ENCODE measurements around the gene ZFYVE21. TPM values are rescaled to one million over a fixed set of nuclear protein-coding genes. Genes with fewer than 3 reads are reported as not detected.

Gene ZFYVE21
- total RNA-seq, 2 donors from 2014 or later: 15.3 to 16.4 TPM

DNA sequence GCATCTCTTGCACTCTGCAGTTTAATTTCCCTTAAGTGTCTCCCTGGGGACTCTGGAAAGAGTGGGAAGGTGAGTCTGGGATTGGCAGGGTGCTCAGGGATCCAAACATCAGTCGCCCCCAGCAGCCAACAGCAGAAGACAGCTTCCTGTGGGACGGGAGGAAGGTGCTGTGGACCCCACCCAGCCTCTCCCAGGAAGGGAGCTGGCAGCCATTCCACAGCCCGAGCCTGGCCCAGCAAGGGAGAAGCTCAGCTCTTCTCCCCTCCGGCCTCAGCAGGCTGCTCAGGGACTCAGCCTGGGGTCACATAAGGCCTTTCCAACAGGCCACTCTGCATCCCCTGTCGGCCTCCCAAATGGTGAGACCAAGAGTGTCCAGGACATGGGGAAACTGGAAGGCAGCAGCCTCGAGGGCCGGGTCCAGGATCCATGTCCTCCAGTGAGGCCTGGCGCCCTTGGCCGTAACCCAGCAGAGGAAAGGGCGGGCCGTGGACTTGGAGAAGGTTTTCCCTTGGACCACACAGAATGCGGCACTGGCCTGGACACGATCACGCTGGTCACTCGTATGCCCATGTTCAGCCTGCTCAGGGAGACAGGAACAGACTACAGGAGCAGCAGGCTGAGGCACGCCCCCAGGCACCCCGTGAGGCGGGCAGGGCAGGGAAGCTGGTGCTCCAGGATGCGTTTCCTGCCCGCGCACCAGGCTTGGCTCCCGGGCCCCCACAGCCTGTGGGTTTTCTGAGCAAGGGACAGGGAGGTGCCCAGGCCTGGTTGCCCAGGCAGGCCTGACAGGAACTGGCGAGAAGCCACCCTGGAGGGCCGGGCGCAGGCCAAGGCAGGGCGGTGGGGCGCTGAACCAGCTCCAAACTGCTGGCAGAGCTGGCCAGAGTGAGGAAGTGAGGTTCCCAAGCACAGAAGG lies 3.8 kb upstream of the ZFYVE21 start:
- no peak for ATAC-seq
- H3K9me3 Mint-ChIP-seq: no peaks in the 10 kb centered on the region
- peak overlapping the region in 1 of 2 donors; percentile 77 for H3K27ac Mint-ChIP-seq
- no peak for DNase-seq (ENCODE audit: low spot score in 2 of 2)
- H3K36me3 Mint-ChIP-seq: peaks cover 0 to 7% of the 10 kb centered on the region in 2 donors

DNA sequence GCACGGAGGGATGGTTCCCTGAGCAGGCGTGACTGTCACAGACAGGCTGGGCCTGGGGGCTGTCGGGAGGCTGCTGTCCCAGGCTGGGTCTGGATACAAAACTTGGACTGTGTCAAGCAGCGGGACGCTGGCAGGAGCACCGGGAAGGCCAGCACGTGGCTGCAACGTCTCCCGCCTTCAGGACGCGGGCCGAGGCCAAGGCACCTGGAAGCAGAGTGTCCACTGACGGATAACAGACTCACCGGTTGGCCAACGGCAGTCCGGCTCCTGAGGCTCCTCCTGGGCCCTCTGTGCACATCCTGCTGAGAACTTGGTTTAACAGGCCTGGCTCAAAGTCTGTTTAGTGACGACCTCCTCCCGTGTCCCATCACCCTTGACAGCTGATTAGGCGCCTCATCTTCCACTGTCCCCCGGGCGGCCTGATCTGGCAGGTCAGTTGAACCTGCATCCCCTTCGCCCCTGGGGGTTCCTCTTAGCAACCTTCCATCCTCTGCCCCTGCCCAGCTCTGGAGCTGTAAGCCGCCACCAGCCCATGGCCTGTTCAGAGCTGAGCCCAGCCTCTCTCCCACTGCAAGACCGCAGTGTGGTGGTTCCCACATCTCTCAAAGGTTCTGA lies 2.9 kb upstream of the ZFYVE21 start:
- ATAC-seq (no peak), DNase-seq (ENCODE audit: low spot score in 2 of 2) (no peak)
- Mint-ChIP-seq H3K36me3 (peaks cover 0 to 7% of the 10 kb centered on the region in 2 donors), H3K9me3 (no peaks in the 10 kb centered on the region), H3K27ac (peak overlapping the region; percentile 61 to 94)

DNA sequence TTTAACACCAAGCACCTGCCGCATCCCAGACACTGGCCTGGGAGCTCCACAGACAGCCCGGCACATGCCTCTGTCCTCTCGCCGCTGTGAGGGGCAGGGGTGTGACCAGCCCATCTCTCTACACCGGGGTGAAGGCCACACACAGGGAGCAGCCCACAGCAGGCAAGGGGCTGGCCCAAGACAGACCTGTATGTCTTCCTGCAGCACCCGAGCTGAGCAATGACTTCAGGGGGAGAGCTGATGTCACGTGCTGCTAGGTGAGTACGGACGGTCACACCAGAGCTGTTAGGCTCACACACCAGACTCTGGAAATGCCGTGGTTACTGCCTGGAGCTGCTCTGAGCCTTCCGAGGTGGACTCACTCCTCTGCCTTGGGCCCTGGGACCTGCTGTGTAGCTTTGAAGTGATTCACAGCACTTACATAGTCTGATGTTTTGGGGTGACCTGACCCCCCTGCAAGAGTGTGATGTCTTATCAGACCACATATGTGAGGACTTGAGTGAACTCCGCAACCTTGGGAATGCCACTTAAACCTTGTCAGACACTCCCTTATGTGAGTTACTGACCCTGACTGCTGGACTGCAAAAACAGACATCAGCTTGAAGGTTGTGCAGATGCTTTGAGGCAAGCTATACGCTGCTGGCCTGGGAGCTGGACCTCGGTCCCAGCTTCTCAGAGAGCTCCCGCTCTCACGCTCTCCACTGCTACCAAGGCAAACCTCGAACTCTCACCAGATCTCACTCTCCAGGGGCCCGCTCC lies 2.1 kb upstream of the ZFYVE21 start:
- peaks cover 0 to 7% of the 10 kb centered on the region in 2 donors for H3K36me3 Mint-ChIP-seq
- no peaks in the 10 kb centered on the region for H3K9me3 Mint-ChIP-seq
- H3K27ac Mint-ChIP-seq: peak overlapping the region; percentile 94 to 95
- no peak for ATAC-seq
- no peak for DNase-seq (ENCODE audit: low spot score in 2 of 2)

DNA sequence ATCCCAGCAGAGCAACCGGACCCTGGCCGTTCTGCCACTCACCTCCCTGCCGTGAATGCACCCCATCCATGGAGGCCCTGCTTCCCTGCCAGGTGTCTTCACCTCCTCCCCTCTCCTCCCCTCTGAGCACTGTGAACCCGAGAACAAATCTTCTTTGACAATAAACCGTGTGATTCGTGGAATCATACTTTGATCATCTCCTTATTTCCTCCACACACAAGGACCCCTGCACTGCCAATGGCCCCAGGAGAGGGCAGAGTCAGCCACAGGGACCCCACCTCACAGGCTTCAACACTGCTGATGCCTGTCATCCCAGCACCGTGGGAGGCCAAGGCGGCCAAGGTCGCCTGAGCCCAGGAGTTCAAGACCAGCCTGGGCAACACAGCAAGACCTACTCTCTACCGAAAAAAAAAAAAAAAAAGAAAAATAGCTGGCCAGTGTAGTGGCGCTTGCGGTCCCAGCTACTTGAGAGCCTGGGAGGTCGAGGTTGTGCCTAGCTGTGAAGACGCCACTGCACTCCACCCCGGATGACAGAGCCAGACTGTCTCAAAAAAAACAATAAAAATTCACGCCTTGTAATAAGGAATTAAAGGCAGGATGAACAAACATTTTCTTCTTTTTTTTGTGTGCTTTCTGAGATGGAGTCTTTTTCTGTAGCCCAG lies 1.4 kb upstream of the ZFYVE21 start:
- no peak for ATAC-seq
- DNase-seq (ENCODE audit: low spot score in 2 of 2): no peak
- Mint-ChIP-seq H3K9me3 (no peaks in the 10 kb centered on the region), H3K36me3 (peaks cover 0 to 7% of the 10 kb centered on the region in 2 donors), H3K27ac (peak overlapping the region; percentile 94 to 95)

DNA sequence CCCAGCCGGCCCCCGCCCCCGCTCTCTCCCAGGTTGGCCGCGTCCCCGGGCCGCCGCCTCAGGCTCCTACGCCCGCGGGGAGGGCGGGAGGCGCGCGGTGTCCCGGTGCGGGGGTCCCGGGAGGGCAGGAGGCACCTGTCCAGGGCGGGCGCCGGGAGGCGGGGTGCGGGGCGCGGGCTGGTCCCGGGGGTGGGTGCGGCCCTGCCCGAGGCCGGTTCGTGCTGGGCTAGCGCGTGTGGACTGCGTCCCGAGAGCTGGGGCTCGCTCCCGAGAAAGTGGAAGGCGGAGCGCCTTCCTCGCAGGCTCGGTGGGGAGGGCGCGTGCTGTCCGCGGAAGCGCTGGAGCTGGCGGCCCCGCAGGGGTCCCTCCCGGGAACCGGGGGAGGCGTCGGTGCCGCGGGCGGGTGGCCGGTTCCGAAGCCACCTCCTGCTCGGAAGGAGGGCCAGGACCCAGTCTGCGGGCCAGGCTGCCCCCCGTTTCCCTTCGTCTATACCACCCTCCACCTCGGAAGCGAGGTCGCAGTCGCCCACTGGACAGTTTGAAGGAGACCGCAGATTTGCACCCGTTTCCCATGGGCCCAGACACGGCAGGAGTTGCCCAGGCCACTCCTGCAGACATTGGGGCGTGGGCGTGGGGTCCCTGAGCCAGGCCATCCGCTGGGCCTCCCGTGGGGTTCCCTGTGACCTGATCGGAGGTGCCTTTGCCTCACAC lies 636 bp downstream of the ZFYVE21 start:
- Mint-ChIP-seq H3K36me3 (peaks cover 0 to 7% of the 10 kb centered on the region in 2 donors), H3K9me3 (no peaks in the 10 kb centered on the region), H3K27ac (peak overlapping the region in 1 of 2 donors; percentile 93)
- no peak for ATAC-seq
- DNase-seq (ENCODE audit: low spot score in 2 of 2): peak in 1 of 2 donors; percentile 24

DNA sequence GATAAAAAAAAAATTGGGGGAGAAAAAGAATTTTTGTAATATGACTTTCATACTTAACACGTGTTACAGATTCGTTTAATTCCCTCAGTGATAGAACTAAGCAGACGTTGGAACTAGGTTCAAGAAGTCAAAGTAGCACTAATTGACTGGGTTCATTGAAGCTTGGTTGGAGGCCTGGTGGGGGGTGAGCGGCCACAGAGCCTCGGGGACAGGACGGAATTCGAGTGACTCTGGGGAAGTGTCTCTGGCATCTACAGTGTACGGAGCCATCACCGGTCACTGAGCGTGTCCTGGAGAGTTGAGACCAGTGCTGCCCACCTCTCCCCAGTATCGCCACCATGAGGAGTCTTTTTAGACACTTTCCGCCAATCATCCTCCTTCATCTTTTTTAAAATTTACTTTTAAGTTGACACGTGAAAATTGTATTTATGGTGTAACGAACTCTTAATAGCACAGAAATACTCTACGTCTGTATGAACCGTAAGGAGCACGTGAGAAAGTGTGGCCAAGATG lies 1.3 kb downstream of the ZFYVE21 start:
- H3K9me3 Mint-ChIP-seq: no peaks in the 10 kb centered on the region
- DNase-seq (ENCODE audit: low spot score in 2 of 2) (no peak), ATAC-seq (no peak)
- no peak overlapping the region for H3K27ac Mint-ChIP-seq
- H3K36me3 Mint-ChIP-seq: peaks cover 0 to 7% of the 10 kb centered on the region in 2 donors

DNA sequence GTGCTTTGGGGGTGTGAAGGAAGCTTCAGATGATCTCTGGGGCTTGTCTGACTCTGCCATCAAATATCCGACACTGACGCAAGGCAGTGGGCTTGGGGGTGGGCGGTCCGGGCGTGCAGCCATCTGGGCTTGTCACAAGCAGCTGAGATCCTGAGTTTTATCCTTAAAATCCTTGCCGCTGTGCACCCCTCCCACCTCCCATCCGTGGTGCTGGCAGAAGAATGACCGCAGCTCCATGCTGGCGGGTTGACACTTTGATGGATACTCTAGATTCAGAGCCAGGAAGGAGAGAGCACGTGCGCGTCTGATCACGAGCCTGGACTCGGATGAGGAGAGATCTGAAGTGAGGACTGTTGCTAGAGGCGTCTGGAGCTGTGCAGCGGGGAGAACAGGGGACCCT lies 3.0 kb downstream of the ZFYVE21 start:
- H3K36me3 Mint-ChIP-seq: peaks cover 0 to 7% of the 10 kb centered on the region in 2 donors
- ATAC-seq (no peak), DNase-seq (ENCODE audit: low spot score in 2 of 2) (no peak)
- no peaks in the 10 kb centered on the region for H3K9me3 Mint-ChIP-seq
- H3K27ac Mint-ChIP-seq: no peak overlapping the region

- no peak for DNase-seq (ENCODE audit: low spot score in 2 of 2)
These were observed 4.1 kb downstream of the ZFYVE21 start for GRCh38 chr14:103719751-103720150.

DNA sequence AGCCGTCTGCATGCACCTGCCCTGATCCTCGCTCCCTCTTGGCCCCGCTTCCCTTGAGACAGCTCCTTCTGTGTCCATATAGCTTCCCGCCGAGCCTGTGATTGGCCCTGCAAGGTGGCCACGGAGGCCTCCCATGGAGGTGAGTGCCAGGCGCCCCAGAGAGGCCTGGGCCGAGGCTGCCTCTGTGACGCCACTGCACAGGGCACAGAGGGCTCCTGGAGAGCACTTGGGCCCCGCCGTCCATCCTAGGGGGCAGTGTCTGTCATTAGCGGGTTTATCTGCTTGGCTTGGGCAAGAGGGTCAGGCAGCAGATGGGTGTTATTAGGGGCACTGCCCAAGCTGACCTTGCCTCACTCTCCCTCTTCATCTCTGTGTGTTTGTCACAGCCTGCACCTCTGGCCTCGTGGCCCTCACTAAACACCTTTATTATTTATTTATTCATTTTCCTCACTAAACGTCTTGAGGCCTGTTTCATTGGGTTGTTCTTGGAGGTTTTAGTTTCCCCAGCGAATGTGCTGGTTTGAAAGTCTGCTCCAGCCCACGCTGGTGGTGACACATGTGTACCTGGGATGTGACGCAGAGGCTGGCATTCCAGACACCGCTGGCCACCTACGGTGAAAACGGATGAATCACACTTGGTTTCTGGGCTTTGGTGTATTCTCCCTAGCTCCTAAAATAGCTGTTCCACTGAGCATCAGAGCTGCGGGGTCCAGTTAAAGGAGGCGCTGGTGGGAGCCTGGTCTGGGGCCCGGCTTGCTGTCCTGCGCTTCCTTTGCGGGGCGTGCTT lies 5.9 kb downstream of the ZFYVE21 start:
- H3K9me3 Mint-ChIP-seq: no peaks in the 10 kb centered on the region
- peak in 1 of 2 donors; percentile 78 for ATAC-seq
- no peak for DNase-seq (ENCODE audit: low spot score in 2 of 2)
- no peaks in the 10 kb centered on the region for H3K36me3 Mint-ChIP-seq
- no peak overlapping the region for H3K27ac Mint-ChIP-seq

More at GRCh38 chr14:103719751-103720150, 4.1 kb downstream of the ZFYVE21 start:
- Mint-ChIP-seq H3K27ac (no peak overlapping the region), H3K9me3 (no peaks in the 10 kb centered on the region), H3K36me3 (no peaks in the 10 kb centered on the region)
- no peak for ATAC-seq

GRCh38 chr14:103723748-103724081 lies 8.1 kb downstream of the ZFYVE21 start:
- DNase-seq (ENCODE audit: low spot score in 2 of 2) (no peak), ATAC-seq (no peak)
- Mint-ChIP-seq H3K9me3 (no peaks in the 10 kb centered on the region), H3K27ac (no peak overlapping the region), H3K36me3 (no peaks in the 10 kb centered on the region)

- DNase-seq (ENCODE audit: low spot score in 2 of 2) (no peak), ATAC-seq (no peak)
- H3K36me3 Mint-ChIP-seq: no peaks in the 10 kb centered on the region
- H3K27ac Mint-ChIP-seq: no peak overlapping the region
- H3K9me3 Mint-ChIP-seq: no peaks in the 10 kb centered on the region
These were observed 8.5 kb downstream of the ZFYVE21 start for GRCh38 chr14:103724116-103724515.

GRCh38 chr14:103725001-103725682 lies 9.5 kb downstream of the ZFYVE21 start:
- no peak overlapping the region for H3K27ac Mint-ChIP-seq
- no peaks in the 10 kb centered on the region for H3K36me3 Mint-ChIP-seq
- no peaks in the 10 kb centered on the region for H3K9me3 Mint-ChIP-seq
- ATAC-seq (no peak), DNase-seq (ENCODE audit: low spot score in 2 of 2) (no peak)

DNA sequence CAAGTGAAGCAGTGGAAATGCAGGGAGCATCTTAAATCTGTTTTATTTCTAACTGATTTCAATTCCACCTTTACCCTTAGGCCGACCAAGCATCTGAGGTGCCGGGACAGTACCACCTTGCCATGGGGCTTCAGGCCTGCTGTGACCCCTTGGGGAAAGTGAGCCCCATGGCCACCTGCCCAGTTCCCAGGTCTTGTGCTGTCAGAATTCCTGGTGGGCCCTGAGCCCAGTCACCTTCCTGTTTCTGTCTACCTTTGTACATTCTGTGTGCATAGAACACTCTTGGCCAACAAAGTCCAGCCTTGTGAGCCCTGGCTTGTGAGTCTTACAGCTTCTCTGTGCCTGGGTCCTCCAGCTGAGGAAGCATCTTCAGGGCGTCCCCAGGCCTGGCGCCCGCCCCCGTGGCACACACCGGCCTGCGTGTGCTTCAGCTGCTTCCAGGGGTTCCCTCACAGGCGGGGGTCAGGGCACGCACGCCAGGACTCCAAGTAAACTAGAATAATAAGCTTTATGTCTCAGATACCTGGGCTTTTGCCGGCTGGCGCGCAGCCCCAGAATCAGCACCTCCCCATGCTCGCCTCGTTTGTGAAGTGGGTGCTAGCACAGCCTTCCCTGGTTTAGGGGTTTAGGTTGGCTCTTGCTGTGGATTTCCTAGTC lies 10.3 kb downstream of the ZFYVE21 start:
- no peaks in the 10 kb centered on the region for H3K9me3 Mint-ChIP-seq
- H3K27ac Mint-ChIP-seq: no peak overlapping the region
- ATAC-seq (no peak), DNase-seq (ENCODE audit: low spot score in 2 of 2) (no peak)
- no peaks in the 10 kb centered on the region for H3K36me3 Mint-ChIP-seq

GRCh38 chr14:103726474-103726873 lies 10.9 kb downstream of the ZFYVE21 start:
- no peak for DNase-seq (ENCODE audit: low spot score in 2 of 2)
- Mint-ChIP-seq H3K36me3 (no peaks in the 10 kb centered on the region), H3K27ac (no peak overlapping the region), H3K9me3 (no peaks in the 10 kb centered on the region)
- no peak for ATAC-seq

Data from activated naive CD4-positive, alpha-beta T cell treated with anti-CD3 and anti-CD28 coated beads, Interleukin-2, amount 50 U/mL, for 72 hours (primary cell).